ENCODE measurements around the gene FBXW8. TPM values are rescaled to one million over a fixed set of nuclear protein-coding genes. Genes with fewer than 3 reads are reported as not detected.

Gene FBXW8
- total and polyA plus RNA-seq, 2 donors (not counting 1 experiment from before 2014, with no cell fraction given): 12.1 to 23.5 TPM

- Histone ChIP-seq H3K27ac (ENCODE audit: low read length in 2 of 2) (no peak overlapping the region), H3K4me1 (ENCODE audit: control insufficient read depth in 2 of 2, insufficient read depth in 2 of 2, low read length in 2 of 2) (peaks cover 14% of the 10 kb centered on the region in 2 donors), H3K4me3 (ENCODE audit: control extremely low read depth in 1 of 5, extremely low read depth in 1 of 5, insufficient read depth in 1 of 5, low read depth in 2 of 5, low read length in 4 of 5) (no peak overlapping the region), H3K9me3 (ENCODE audit: control extremely low read depth in 1 of 3, control insufficient read depth in 2 of 3, insufficient read depth in 1 of 3, low read length in 2 of 3) (no peaks in the 10 kb centered on the region), H4K20me1 (ENCODE audit: control insufficient read depth, insufficient read depth, low read length, poor library complexity, severe bottlenecking) (no peaks in the 10 kb centered on the region), H3K36me3 (replicated peaks in 1 of 2; ENCODE audit: control extremely low read depth in 1 of 2, control insufficient read depth in 1 of 2, extremely low read depth in 1 of 2, insufficient read depth in 2 of 2, low read length in 1 of 2) (no peaks in the 10 kb centered on the region), H3K4me2 (replicated peaks; ENCODE audit: low read depth, low read length, poor library complexity, severe bottlenecking) (no peak overlapping the region), H3K79me2 (ENCODE audit: control insufficient read depth, insufficient read depth, low read length) (no peaks in the 10 kb centered on the region), H2AFZ (ENCODE audit: insufficient read depth, low read depth, low read length, poor library complexity, severe bottlenecking) (no peak overlapping the region), H3K9ac (ENCODE audit: low read length) (no peak overlapping the region), H3K27me3 (replicated peaks in 1 of 4; ENCODE audit: control extremely low read depth in 1 of 4, control insufficient read depth in 3 of 4, insufficient read depth in 4 of 4, low read length in 3 of 4) (no peaks in the 10 kb centered on the region)
- H3K9me3 Mint-ChIP-seq (ENCODE audit: insufficient read depth): no peaks in the 10 kb centered on the region
- ChIA-PET CTCF (no interaction called here), POLR2A (no interaction called here)
- no peaks in the 10 kb centered on the region for H3K27me3 Mint-ChIP-seq
- no peak overlapping the region for H3K27ac Mint-ChIP-seq
- no peak overlapping the region for H3K4me3 Mint-ChIP-seq
- no peak for DNase-seq
- intact Hi-C loops (cut with micrococcal nuclease): no loop called here
- TF ChIP-seq EZH2 (IDR thresholded peaks at IDR 0.05; ENCODE audit: borderline replicate concordance, insufficient read depth, low read depth, low read length, poor library complexity, severe bottlenecking): no peak
- TF ChIP-seq CTCF (IDR thresholded peaks at IDR 0.05): no peak
- no peak for ATAC-seq (ENCODE audit: low read depth)
- 100% methylated on average over 1 of the region's 4 CpGs for WGBS (ENCODE audit: insufficient coverage)
- peaks cover 24% of the 10 kb centered on the region for H3K4me1 Mint-ChIP-seq
These were observed 150.9 kb downstream of the FBXW8 start for GRCh38 chr12:117061555-117062079.

- peaks cover 20% of the 10 kb centered on the region for H3K4me1 Mint-ChIP-seq
- peak overlapping the region; percentile 71 for H3K4me3 Mint-ChIP-seq
- peak overlapping the region in 1 of 2 donors; percentile 24 for H3K27ac ChIP-seq (ENCODE audit: low read length in 2 of 2)
- 0% methylated on average over 13 of the region's 16 CpGs for WGBS (ENCODE audit: insufficient coverage)
- H3K9me3 ChIP-seq (ENCODE audit: control extremely low read depth in 1 of 3, control insufficient read depth in 2 of 3, insufficient read depth in 1 of 3, low read length in 2 of 3): no peaks in the 10 kb centered on the region
- peak overlapping the region; percentile 63 for H3K27ac Mint-ChIP-seq
- H3K4me1 ChIP-seq (ENCODE audit: control insufficient read depth in 2 of 2, insufficient read depth in 2 of 2, low read length in 2 of 2): peaks cover 14% of the 10 kb centered on the region in 2 donors
- POLR2A ChIA-PET: interaction anchor here (0.6 kb wide), 2 partner anchors 11 to 32 kb away, joined by 3 read pairs; no protein-coding TSS in a partner anchor
- ATAC-seq (ENCODE audit: low read depth) (peak; percentile 39), DNase-seq (peak; percentile 31)
- CTCF ChIA-PET: interaction anchor here (0.5 to 1.2 kb wide), 3 partner anchors 57 to 92 kb away, joined by 3 read pairs; no protein-coding TSS in a partner anchor
- H3K36me3 ChIP-seq (replicated peaks in 1 of 2; ENCODE audit: control extremely low read depth in 1 of 2, control insufficient read depth in 1 of 2, extremely low read depth in 1 of 2, insufficient read depth in 2 of 2, low read length in 1 of 2): no peaks in the 10 kb centered on the region
- peak overlapping the region; percentile 41 for H3K9ac ChIP-seq (ENCODE audit: low read length)
- no peaks in the 10 kb centered on the region for H3K27me3 ChIP-seq (replicated peaks in 1 of 4; ENCODE audit: control extremely low read depth in 1 of 4, control insufficient read depth in 3 of 4, insufficient read depth in 4 of 4, low read length in 3 of 4)
- H3K4me2 ChIP-seq (replicated peaks; ENCODE audit: low read depth, low read length, poor library complexity, severe bottlenecking): peak overlapping the region; percentile 72
- intact Hi-C loops (cut with micrococcal nuclease): no loop called here
- H2AFZ ChIP-seq (ENCODE audit: insufficient read depth, low read depth, low read length, poor library complexity, severe bottlenecking): peak overlapping the region; percentile 79
- H3K9me3 Mint-ChIP-seq (ENCODE audit: insufficient read depth): no peaks in the 10 kb centered on the region
- H3K27me3 Mint-ChIP-seq: no peaks in the 10 kb centered on the region
- no peaks in the 10 kb centered on the region for H3K79me2 ChIP-seq (ENCODE audit: control insufficient read depth, insufficient read depth, low read length)
- TF ChIP-seq CTCF (IDR thresholded peaks at IDR 0.05): no peak
- TF ChIP-seq EZH2 (IDR thresholded peaks at IDR 0.05; ENCODE audit: borderline replicate concordance, insufficient read depth, low read depth, low read length, poor library complexity, severe bottlenecking): no peak
- H4K20me1 ChIP-seq (ENCODE audit: control insufficient read depth, insufficient read depth, low read length, poor library complexity, severe bottlenecking): no peaks in the 10 kb centered on the region
- peak overlapping the region in 4 of 5 experiments; percentile 13 to 36 (median 34) for H3K4me3 ChIP-seq (ENCODE audit: control extremely low read depth in 1 of 5, extremely low read depth in 1 of 5, insufficient read depth in 1 of 5, low read depth in 2 of 5, low read length in 4 of 5)
These were observed 152.6 kb downstream of the FBXW8 start for GRCh38 chr12:117063162-117063911.
